HG03565 (cell line): ENCODE results near the gene SRGAP3.

Experiments used
- ATAC-seq: cut with Tn5 transposase; IDR thresholded peaks from one replicate; pipeline ENCODE4 v1.9.1; 2021; ENCODE audit warnings: mild to moderate bottlenecking, moderate library complexity; ENCODE audit not compliant: unreplicated experiment

SRGAP3 gene

GRCh38 chr3:9121366-9122001 lies 128.0 kb downstream of the SRGAP3 start:
- no peak for ATAC-seq

DNA sequence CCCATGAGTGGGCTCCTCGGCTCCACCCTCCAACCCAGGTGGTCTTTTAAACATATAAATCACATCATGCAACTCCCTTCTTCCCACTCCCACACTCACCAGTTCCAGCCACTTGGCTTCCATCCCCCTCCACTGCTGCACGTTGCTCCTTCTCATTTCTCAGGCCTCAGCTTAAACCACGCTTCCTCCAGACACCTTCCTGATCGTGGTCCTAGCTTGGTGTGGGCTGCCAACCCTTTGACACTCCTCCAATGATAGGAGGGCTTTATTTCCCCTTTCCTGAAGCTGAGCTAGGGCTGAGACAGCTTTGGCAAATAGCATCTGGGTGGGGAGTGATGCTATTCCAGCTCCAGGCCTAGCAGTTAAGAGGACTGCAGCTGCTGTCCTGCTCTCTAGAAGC lies 130.1 kb downstream of the SRGAP3 start:
- no peak for ATAC-seq

- no peak for ATAC-seq
These were observed 131.2 kb downstream of the SRGAP3 start for GRCh38 chr3:9118222-9118621.

- ATAC-seq: no peak
These were observed 132.2 kb downstream of the SRGAP3 start for GRCh38 chr3:9117220-9117619.

DNA sequence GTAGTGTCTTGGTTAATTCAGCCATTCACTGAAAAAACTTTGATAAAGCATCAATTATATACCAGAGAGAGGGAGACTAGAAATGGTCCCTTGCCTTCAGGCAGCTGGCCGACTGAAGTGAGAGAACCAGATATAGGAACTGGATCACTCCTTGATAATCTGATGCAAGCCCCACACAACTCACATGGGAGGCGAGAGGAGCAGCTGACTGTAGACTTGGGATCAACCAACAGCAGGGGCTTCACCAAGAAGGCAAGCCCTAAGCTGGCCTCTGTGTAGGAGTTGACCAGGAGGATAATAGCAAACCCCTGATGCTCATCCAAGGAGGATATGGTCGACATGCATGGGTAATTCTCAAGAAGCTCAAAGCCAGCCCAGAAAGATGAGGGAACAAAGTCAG lies 133.1 kb downstream of the SRGAP3 start:
- no peak for ATAC-seq

- ATAC-seq: no peak
These were observed 134.1 kb downstream of the SRGAP3 start for GRCh38 chr3:9115336-9115735.

DNA sequence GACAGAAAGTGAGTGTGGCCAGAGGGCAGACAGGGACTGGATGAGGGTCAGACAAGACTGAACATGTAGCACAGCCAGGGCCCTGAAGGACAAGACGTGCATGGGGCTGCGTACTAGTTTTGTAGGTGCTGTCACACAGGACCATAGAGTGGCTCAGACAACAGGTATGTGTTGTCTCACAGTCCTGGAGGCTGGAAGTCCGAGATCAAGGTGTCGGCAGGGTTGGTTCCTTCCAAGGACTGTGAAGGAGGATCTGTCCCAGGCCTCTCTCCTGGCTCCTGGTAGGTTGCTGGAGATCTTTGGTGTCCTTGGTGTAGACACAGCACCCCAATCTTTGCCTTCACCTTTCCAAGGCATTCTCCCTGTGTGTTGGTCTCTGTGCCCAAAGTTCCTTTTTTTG lies 136.4 kb downstream of the SRGAP3 start:
- ATAC-seq: no peak

- no peak for ATAC-seq
These were observed 137.6 kb downstream of the SRGAP3 start for GRCh38 chr3:9111866-9112265.

DNA sequence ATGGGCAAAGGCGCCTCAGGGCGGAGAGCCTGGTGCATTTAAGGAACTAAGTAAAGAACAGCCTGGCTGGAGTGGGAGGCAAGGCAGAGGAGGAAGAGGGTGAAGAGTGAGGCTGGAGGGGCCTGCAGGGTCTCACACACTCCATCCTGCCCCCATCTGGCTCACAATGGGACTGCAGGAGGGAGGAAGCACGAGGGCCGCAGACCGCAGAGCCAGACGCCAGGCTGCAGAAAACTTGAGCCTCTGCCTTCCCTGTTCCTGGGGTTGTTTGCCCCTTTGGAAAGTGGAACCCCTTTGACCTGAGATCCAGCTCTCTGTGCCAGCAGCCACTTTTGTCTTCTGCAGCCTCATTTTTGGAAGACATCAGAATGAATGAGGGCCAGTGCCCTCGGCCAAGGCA lies 138.0 kb downstream of the SRGAP3 start:
- ATAC-seq: no peak

- no peak for ATAC-seq
These were observed 138.6 kb downstream of the SRGAP3 start for GRCh38 chr3:9110802-9111201.

GRCh38 chr3:9110316-9110715 lies 139.1 kb downstream of the SRGAP3 start:
- ATAC-seq: no peak

- no peak for ATAC-seq
These were observed 139.9 kb downstream of the SRGAP3 start for GRCh38 chr3:9109568-9109914.

DNA sequence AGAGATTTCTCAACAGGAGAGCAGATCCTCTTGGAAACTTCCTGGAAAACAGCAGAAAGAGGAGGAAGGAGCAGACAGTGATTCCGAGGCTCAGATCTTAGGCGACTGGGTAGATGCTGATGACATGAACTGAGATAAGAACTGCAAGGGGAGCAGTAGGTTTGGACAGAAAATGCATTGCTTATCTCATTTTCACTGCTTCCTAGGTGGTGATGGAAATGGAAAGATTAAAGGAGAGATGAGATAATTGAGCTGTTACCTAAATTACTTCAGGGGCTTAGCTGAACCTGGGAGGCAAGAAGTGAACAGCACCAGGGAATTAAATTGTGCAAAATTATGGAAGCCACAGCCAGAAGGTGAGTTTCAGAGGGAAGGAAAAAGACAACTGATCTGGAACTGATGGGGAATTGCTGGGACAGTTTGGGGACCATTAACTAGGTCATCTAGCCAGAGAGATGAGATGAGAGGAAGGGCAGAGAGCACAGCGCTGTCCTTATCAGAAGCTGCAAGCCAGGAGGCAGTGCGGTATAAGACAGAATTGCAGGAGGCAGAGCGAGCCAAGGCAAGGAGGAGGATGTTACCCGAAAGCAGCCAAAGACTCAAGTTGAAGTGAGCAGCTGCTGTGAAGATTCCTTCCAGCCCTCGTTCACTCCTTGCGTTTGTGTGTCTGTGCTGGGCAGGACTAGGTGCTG lies 140.4 kb downstream of the SRGAP3 start:
- no peak for ATAC-seq

DNA sequence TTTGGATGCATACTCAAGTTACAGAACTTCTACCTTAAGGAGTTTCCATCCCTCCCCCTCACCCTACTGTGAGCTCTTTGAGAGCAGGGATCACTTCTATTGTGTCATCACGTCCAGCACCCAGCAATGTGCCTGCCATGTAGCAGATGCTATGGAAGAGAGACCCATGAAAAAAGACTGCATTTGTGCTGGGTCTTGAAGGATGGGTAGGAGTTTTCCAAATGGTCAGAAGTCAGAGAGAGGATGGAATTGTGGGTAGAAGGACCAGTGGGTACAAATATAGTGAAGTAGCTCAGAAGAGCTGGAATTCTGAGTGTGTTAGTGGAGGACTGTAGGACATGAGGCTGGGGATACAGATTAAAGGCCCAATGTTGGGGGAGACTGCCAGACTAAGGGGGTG lies 141.7 kb downstream of the SRGAP3 start:
- no peak for ATAC-seq

GRCh38 chr3:9105421-9105820 lies 144.0 kb downstream of the SRGAP3 start:
- no peak for ATAC-seq

DNA sequence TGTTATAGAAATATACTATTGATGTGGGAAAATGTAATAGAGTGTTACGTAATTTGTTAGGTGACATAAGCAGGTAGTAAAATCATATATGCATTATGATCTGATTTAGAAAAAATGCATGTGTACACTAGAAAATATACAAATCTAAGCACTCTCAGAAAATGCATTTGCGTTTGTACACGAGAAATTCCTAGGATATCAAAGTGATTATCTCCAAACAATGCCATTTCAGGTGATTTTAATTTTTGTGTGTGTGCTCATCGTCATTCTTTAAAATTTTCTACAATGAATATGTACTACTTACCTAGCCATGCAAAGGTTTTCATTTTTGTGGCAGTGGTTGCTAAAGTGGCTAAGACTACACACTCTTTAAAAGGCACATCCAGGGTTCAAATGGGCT lies 145.3 kb downstream of the SRGAP3 start:
- no peak for ATAC-seq

GRCh38 chr3:9102240-9102981 lies 147.0 kb downstream of the SRGAP3 start:
- no peak for ATAC-seq

DNA sequence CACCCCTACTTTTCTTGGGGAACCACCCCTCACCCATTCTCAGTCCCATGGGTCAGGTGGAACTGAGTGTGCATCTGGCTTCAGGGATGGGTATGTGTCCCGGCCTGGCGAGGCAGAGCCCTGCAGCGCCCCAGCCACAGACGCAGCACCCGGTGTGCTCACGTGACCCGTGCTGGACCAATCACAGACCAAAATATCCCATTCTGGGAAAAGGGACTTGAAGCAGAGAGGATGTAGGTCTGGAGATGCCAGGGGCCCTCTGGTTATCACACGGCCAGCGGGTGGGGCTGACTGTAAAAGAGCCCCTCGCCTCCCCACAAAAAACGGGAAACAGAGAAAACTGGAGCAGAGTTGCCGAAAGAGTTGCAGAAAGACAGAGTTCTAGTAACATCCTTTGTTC lies 148.2 kb downstream of the SRGAP3 start:
- ATAC-seq: no peak

GRCh38 chr3:9100513-9100894 lies 148.9 kb downstream of the SRGAP3 start:
- ATAC-seq: no peak

- no peak for ATAC-seq
These were observed 149.5 kb downstream of the SRGAP3 start for GRCh38 chr3:9099702-9100512.
